ENCODE measurements around the gene OR52E6. TPM values are rescaled to one million over a fixed set of nuclear protein-coding genes. Genes with fewer than 3 reads are reported as not detected.

Gene OR52E6
- total and polyA plus RNA-seq, 5 experiments from 2014 or later, result not detected

Other genes with a start within 250 kb of the OR52E6 start
- not detected for gene TRIM6, start 245.3 kb downstream of the OR52E6 start, total RNA-seq
- not detected for gene TRIM6, start 245.3 kb downstream of the OR52E6 start, polyA plus RNA-seq
- gene TRIM34, start 216.9 kb downstream of the OR52E6 start, total RNA-seq, result 10 to 100 TPM; 12.5 to 12.6 TPM
- 10 to 100 TPM; 10.8 to 13.1 (median 12.1) TPM for gene TRIM34, start 216.9 kb downstream of the OR52E6 start, polyA plus RNA-seq
- 10 to 100 TPM; 39.4 to 41.8 TPM for gene TRIM5, start 156.8 kb downstream of the OR52E6 start, total RNA-seq
- 10 to 100 TPM in 1 of 3 donors, 1 to 10 TPM in 2; 9.6 to 10.4 (median 9.9) TPM for gene TRIM5, start 156.8 kb downstream of the OR52E6 start, polyA plus RNA-seq
- gene TRIM22, start 152.1 kb downstream of the OR52E6 start, total RNA-seq, result 100 to 1,000 TPM; 242 to 243 TPM
- 100 to 1,000 TPM; 108 to 143 (median 114) TPM for gene TRIM22, start 152.1 kb downstream of the OR52E6 start, polyA plus RNA-seq
- under 1 TPM; 0.36 to 0.42 TPM for gene OR56B1, start 105.4 kb downstream of the OR52E6 start, total RNA-seq
- gene OR56B1, start 105.4 kb downstream of the OR52E6 start, polyA plus RNA-seq, result not detected
- gene OR52N4, start 87.7 kb downstream of the OR52E6 start, total RNA-seq, result 1 to 10 TPM; 2.2 to 2.6 TPM
- gene OR52N4, start 87.7 kb downstream of the OR52E6 start, polyA plus RNA-seq, result under 1 TPM in 2 of 3 donors, not detected in 1; 0.55 to 0.59 TPM
- not detected for gene OR52N5, start 58.5 kb downstream of the OR52E6 start, total RNA-seq
- gene OR52N5, start 58.5 kb downstream of the OR52E6 start, polyA plus RNA-seq, result not detected
- gene OR52N1, start 50.6 kb downstream of the OR52E6 start, total RNA-seq, result not detected
- gene OR52N1, start 50.6 kb downstream of the OR52E6 start, polyA plus RNA-seq, result not detected
- not detected for gene OR52N2, start 33.0 kb downstream of the OR52E6 start, total RNA-seq
- gene OR52N2, start 33.0 kb downstream of the OR52E6 start, polyA plus RNA-seq, result not detected
- not detected for gene OR52E8, start 15.8 kb upstream of the OR52E6 start, total RNA-seq
- gene OR52E8, start 15.8 kb upstream of the OR52E6 start, polyA plus RNA-seq, result not detected
- gene OR52E4, start 38.7 kb upstream of the OR52E6 start, total RNA-seq, result not detected
- gene OR52E4, start 38.7 kb upstream of the OR52E6 start, polyA plus RNA-seq, result not detected
- gene OR52E5, start 51.3 kb upstream of the OR52E6 start, total RNA-seq, result not detected
- gene OR52E5, start 51.3 kb upstream of the OR52E6 start, polyA plus RNA-seq, result not detected
- not detected for gene OR56A3, start 100.4 kb upstream of the OR52E6 start, total RNA-seq
- gene OR56A3, start 100.4 kb upstream of the OR52E6 start, polyA plus RNA-seq, result not detected
- gene OR56A5, start 126.6 kb upstream of the OR52E6 start, total RNA-seq, result not detected
- gene OR56A5, start 126.6 kb upstream of the OR52E6 start, polyA plus RNA-seq, result not detected
- not detected for gene OR52L1, start 145.1 kb upstream of the OR52E6 start, total RNA-seq
- not detected for gene OR52L1, start 145.1 kb upstream of the OR52E6 start, polyA plus RNA-seq
- gene OR56A4, start 165.0 kb upstream of the OR52E6 start, total RNA-seq, result under 1 TPM in 1 of 2 experiments, not detected in 1; 0.10 TPM
- not detected for gene OR56A4, start 165.0 kb upstream of the OR52E6 start, polyA plus RNA-seq
- not detected for gene OR56A1, start 188.9 kb upstream of the OR52E6 start, total RNA-seq
- not detected for gene OR56A1, start 188.9 kb upstream of the OR52E6 start, polyA plus RNA-seq